Prostate gland (tissue), 2 donors: ENCODE results near the gene PDE9A.

Source experiments
- POLR2A ChIP-seq: fragments of 450-650 bp; IDR thresholded peaks from one replicate; pipeline ENCODE4 v1.6.1; 2016; ENCODE audit warnings: antibody characterized with exemption, mild to moderate bottlenecking
- TF ChIP-seq, protein P1 (sequence below), 4 experiments: fragments of 200-600 bp in 2 of 4; fragments of 450-650 bp in 2 of 4; sonication (generic) in 2 of 4; IDR thresholded peaks; 1 replicate in 3 of 4; 2 replicates in 1 of 4; pipeline ENCODE4 v1.5.1; 2016 to 2019; ENCODE audit warnings: antibody characterized with exemption in 4 of 4, mild to moderate bottlenecking in 2 of 4, moderate library complexity in 2 of 4

DNA sequence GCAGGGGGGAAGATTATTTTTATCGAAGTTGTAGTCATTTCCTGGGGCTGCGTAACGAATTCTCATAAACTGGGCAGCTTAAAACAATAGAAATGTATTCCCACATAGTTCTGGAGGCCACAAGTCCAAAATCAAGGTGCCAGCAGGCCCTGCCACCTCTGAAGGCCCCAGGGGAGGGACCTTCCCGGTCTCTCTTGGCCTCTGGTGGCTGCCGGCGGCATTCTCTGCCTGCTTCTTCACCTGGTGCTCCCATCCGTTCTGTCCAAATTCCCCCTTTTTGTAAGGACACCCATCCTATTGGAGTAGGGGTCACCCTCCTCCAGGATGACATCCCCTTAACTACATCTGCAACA is 92.8 kb downstream of the PDE9A start:
- TF ChIP-seq, protein P1, sequence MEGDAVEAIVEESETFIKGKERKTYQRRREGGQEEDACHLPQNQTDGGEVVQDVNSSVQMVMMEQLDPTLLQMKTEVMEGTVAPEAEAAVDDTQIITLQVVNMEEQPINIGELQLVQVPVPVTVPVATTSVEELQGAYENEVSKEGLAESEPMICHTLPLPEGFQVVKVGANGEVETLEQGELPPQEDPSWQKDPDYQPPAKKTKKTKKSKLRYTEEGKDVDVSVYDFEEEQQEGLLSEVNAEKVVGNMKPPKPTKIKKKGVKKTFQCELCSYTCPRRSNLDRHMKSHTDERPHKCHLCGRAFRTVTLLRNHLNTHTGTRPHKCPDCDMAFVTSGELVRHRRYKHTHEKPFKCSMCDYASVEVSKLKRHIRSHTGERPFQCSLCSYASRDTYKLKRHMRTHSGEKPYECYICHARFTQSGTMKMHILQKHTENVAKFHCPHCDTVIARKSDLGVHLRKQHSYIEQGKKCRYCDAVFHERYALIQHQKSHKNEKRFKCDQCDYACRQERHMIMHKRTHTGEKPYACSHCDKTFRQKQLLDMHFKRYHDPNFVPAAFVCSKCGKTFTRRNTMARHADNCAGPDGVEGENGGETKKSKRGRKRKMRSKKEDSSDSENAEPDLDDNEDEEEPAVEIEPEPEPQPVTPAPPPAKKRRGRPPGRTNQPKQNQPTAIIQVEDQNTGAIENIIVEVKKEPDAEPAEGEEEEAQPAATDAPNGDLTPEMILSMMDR (IDR thresholded peaks at IDR 0.05): no peak
- no peak for TF ChIP-seq POLR2A
